Fibroblast of mammary gland (primary cell): ENCODE measurements around the gene ADAM15.

Experiments
- DNase-seq: peaks from one replicate; pipeline ENCODE4 v3.0.0-alpha.2; 2010; ENCODE audit warnings: low read depth
- H3K4me3 ChIP-seq: 2 replicates; pipeline ENCODE4 v1.5.1; 2011; ENCODE audit warnings: low read depth, mild to moderate bottlenecking, low read length, moderate library complexity; ENCODE audit not compliant: control insufficient read depth
- TF ChIP-seq, protein P1 (sequence below): conservative IDR thresholded peaks from 2 replicates; pipeline ENCODE4 v1.5.1; 2011; ENCODE audit warnings: low read depth, low read length, inconsistent platforms; ENCODE audit not compliant: control insufficient read depth, insufficient read depth

The ADAM15 gene

GRCh38 chr1:155103325-155103724, 52.2 kb downstream of the ADAM15 start:
- DNase-seq = no peak
- no peak overlapping the region for H3K4me3 ChIP-seq

GRCh38 chr1:155104605-155105534, 53.8 kb downstream of the ADAM15 start:
- TF ChIP-seq, protein P1, sequence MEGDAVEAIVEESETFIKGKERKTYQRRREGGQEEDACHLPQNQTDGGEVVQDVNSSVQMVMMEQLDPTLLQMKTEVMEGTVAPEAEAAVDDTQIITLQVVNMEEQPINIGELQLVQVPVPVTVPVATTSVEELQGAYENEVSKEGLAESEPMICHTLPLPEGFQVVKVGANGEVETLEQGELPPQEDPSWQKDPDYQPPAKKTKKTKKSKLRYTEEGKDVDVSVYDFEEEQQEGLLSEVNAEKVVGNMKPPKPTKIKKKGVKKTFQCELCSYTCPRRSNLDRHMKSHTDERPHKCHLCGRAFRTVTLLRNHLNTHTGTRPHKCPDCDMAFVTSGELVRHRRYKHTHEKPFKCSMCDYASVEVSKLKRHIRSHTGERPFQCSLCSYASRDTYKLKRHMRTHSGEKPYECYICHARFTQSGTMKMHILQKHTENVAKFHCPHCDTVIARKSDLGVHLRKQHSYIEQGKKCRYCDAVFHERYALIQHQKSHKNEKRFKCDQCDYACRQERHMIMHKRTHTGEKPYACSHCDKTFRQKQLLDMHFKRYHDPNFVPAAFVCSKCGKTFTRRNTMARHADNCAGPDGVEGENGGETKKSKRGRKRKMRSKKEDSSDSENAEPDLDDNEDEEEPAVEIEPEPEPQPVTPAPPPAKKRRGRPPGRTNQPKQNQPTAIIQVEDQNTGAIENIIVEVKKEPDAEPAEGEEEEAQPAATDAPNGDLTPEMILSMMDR = no peak
- H3K4me3 ChIP-seq = no peak overlapping the region
- no peak for DNase-seq

More at GRCh38 chr1:155103325-155103724, 52.2 kb downstream of the ADAM15 start:
- TF ChIP-seq, protein P1 = no peak

DNA sequence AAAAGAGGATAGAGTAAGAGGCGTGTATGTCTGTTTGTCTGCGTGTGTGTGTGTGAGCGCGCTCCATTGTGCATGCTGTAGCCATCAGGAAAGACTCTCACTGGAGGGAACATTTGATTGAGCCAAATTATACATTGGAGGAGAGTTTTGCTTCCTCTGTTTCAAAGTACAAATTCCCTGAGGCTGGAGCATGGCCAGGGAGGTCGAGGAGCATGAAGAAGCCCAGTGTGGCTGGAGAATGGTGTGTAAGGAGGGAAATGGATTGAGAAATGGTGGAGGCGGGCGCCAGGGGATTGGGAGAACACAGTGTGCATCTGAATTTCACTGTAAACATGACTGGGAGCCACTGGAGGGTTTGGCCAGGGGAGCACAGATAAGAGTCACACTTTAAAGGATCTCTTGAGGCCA, 54.5 kb downstream of the ADAM15 start:
- DNase-seq = peak; percentile 25
- no peak overlapping the region for H3K4me3 ChIP-seq
- TF ChIP-seq, protein P1 = no peak

DNA sequence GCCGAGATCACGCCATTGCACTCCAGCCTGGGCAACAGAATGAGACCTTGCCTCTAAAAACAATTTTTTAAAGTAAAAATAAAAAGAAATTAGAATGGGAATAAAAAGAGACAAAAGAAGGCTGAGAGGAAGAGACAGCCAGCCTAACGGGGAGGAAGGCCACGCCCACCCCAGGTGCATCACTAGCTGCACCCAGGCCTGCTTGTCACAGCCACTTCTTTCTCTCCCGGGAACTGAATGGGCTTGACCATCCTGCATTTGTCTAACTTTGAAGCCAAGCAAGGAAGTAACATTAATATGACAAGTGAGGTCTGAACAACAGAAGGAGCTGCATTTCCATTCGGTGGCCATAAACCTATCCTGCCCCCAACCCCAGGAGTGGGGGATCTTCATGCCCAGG, 55.7 kb downstream of the ADAM15 start:
- TF ChIP-seq, protein P1 = no peak
- no peak for DNase-seq
- no peak overlapping the region for H3K4me3 ChIP-seq

DNA sequence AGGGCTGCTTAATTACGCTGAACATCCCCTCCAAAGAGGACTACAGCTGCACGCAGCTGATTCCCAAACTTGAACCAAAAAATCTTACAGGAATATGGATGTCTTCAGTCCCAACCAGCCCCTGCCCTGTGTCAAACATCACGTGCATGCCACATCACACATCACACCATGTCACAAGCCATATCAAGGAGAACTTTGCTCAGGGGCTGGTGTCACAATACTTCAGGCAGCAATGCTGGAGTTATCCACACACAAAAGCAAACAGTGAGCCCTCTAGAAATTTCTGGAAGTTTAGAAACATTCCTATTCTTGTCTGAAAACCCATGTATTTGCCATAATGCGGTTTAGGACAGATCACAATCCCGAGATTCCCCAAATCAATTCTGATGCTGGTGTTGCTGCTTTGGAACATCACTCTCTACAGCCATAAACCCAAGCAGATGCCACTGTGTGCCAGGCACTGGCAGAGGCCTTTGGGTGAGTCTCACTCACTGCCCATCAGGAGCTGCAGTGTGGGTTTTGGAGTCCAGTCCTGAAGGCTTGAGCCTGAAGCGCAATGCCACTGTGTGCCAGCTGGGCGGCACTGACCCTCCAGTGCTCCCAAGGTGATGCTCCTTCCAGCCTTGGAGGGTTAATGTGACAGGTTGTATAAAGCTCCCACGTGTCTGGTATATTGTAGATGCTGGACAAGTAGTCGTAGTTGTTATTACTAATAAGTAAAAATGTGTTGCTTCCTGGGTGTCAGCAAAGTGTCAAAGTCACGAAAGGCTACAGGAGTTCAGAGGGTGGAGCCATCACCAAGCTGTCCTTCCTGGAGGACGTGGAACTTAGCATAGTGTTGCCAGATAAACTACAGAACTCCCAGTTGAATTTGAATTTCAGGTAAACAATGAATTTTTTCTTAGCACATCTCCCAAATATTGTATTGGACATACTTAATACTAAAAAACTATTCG, 56.5 kb downstream of the ADAM15 start:
- no peak for DNase-seq
- no peak overlapping the region for H3K4me3 ChIP-seq
- TF ChIP-seq, protein P1 = no peak

DNA sequence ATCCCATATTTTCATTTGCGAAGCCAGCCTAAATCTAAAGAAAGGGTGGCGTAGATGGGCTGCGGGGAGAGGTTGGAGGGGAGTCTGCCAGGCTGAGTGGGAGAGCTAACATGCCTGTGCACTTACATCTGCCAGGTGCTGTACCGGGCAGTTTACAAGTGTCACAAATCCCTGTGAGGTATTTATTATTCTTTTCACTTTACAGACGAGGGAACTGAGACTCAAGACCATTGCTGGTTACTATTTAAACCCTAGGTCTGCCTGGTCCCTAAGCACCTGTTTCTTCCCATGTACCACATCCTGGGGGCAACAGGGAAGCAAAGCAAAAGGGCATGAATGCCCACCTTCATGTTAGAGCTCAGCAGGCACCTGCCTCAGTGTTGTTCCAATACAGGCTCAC, 57.2 kb downstream of the ADAM15 start:
- TF ChIP-seq, protein P1 = no peak
- H3K4me3 ChIP-seq = no peak overlapping the region
- DNase-seq = no peak
